ENCODE measurements around the gene SPEF2. TPM values are rescaled to one million over a fixed set of nuclear protein-coding genes. Genes with fewer than 3 reads are reported as not detected.

SPEF2 gene
- polyA plus RNA-seq (2011; rRNA removed) (6.2 and 8.7 TPM in 2 replicates), polyA plus RNA-seq (2017; fragmentation: RNase III; extraction: RNeasy Plus Mini Kit Qiagen cat#74134 plus additional on column Dnase treatment) (1.9 to 3.2 TPM (median 2.2 TPM) in 3 replicates), polyA minus RNA-seq (2011; rRNA and poly(A)+ RNA removed) (3.0 and 4.0 TPM in 2 replicates)
- 0.82 and 1.0 TPM in 2 replicates for polyA plus RNA-seq (2012; cell fraction: cytosol; rRNA removed)
- polyA plus RNA-seq (2012; cell fraction: nucleus; rRNA removed): 1.6 and 2.1 TPM in 2 replicates

GRCh38 chr5:35617435-35618303 is at the start of gene SPEF2:
SPEF2 (plus strand) TSS chr5:35617863; CDS start chr5:35617998, 135 bp downstream.
- TF ChIP-seq BCL3 (IDR thresholded peaks at IDR 0.05) (0 out of 3 replicates have a peak, but pooled peaks have one; percentile 60), HMGXB4 (CRISPR knock-in tag; IDR thresholded peaks at IDR 0.05; ENCODE audit: borderline replicate concordance) (no peak), JUN (IDR thresholded peaks at IDR 0.05) (peak in 1 of 2 experiments; percentile 60; a peak in 1 of 5 replicates), CBX2 (IDR thresholded peaks at IDR 0.05; ENCODE audit: borderline replicate concordance, low read depth) (no peak), POLR2AphosphoS2 (conservative IDR thresholded peaks at IDR 0.05; ENCODE audit: low read length) (no peak), FOXS1 (CRISPR knock-in tag; IDR thresholded peaks at IDR 0.05) (no peak), SMC3 (IDR thresholded peaks at IDR 0.05) (peak; percentile 45; the same call in 2 of the 3 replicates), ZC3H11A (IDR thresholded peaks at IDR 0.05) (no peak), MAX (IDR thresholded peaks at IDR 0.05) (peak; percentile 83), PHF8 (IDR thresholded peaks at IDR 0.05; ENCODE audit: borderline replicate concordance, low read depth) (peak; percentile 86), POLR2A (IDR thresholded peaks at IDR 0.05; ENCODE audit: low read length) (no peak), ZFP36 (IDR thresholded peaks at IDR 0.05; ENCODE audit: borderline replicate concordance, partially characterized antibody) (no peak), BHLHE40 (IDR thresholded peaks at IDR 0.05; ENCODE audit: low read depth, low read length) (no peak), CTCF (IDR thresholded peaks at IDR 0.05) (peak; percentile 73), HOXA7 (CRISPR knock-in tag; IDR thresholded peaks at IDR 0.05) (no peak), SREBF2 (IDR thresholded peaks at IDR 0.05) (peak; percentile 17; the same call in 1 of the 2 replicates), RAD21 (conservative IDR thresholded peaks at IDR 0.05 in 1 of 2, IDR thresholded peaks at IDR 0.05 in 1 of 2) (peak; percentile 34 to 35; a peak in 4 of 5 replicates)
- peaks cover 6% of the 10 kb centered on the region; the same call in 2 of the 3 replicates for H3K4me1 ChIP-seq
- no peaks in the 10 kb centered on the region for H3K9me3 ChIP-seq
- ATAC-seq (peak; percentile 98 to 99), DNase-seq (ENCODE audit: low read depth in 1 of 2, low spot score in 1 of 2) (peak; percentile 81 to 95), FAIRE-seq (peak; percentile 76)
- H3K4me3 ChIP-seq: peak within 1 kb of the TSS; percentile 87
- 2% methylated on average over 30 of the region's 55 CpGs for WGBS (ENCODE audit: missing lambda C conversion rate)
- peak within 1 kb of the TSS; percentile 89 for H3K4me2 ChIP-seq
- POLR2A ChIA-PET: interaction anchor here (1.4 kb wide), 1 partner anchor 689 kb away, joined by 3 read pairs; no protein-coding TSS in a partner anchor
- CTCF ChIA-PET: interaction anchor here (0.7 to 2.3 kb wide), 6 partner anchors 9 to 652 kb away, joined by 3 to 12 read pairs (median 4); no protein-coding TSS in a partner anchor
- H3K27ac ChIP-seq: peak within 1 kb of the TSS; percentile 58 to 76

GRCh38 chr5:35575578-35575977 is 42.1 kb upstream of the SPEF2 start:
- DNase-seq (ENCODE audit: low read depth in 1 of 2, low spot score in 1 of 2) (no peak), FAIRE-seq (no peak), ATAC-seq (no peak)
- Histone ChIP-seq H3K27ac (no peak overlapping the region), H3K4me2 (no peak overlapping the region), H3K4me3 (no peak overlapping the region), H3K9me3 (no peaks in the 10 kb centered on the region), H3K4me1 (no peaks in the 10 kb centered on the region)
- ChIA-PET POLR2A (no interaction called here), CTCF (no interaction called here)
- TF ChIP-seq PHF8 (IDR thresholded peaks at IDR 0.05; ENCODE audit: borderline replicate concordance, low read depth) (no peak), RCOR1 (IDR thresholded peaks at IDR 0.05; ENCODE audit: low read depth, low read length) (no peak), EP300 (IDR thresholded peaks at IDR 0.05) (no peak), FOXS1 (CRISPR knock-in tag; IDR thresholded peaks at IDR 0.05) (no peak), HES2 (IDR thresholded peaks at IDR 0.05) (no peak), CBX8 (IDR thresholded peaks at IDR 0.05) (no peak), NR3C1 (IDR thresholded peaks at IDR 0.05) (no peak), GATA3 (IDR thresholded peaks at IDR 0.05; ENCODE audit: borderline replicate concordance) (no peak), EHMT2 (IDR thresholded peaks at IDR 0.05; ENCODE audit: low read depth) (no peak), KDM5A (IDR thresholded peaks at IDR 0.05) (no peak), CEBPB (IDR thresholded peaks at IDR 0.05) (no peak)
- 2% methylated on average over 1 of the region's 1 CpG for WGBS (ENCODE audit: missing lambda C conversion rate)

All from A549 (cell line).